ENCODE measurements around the gene ARID2. TPM values are rescaled to one million over a fixed set of nuclear protein-coding genes. Genes with fewer than 3 reads are reported as not detected.

Gene ARID2, protein sequence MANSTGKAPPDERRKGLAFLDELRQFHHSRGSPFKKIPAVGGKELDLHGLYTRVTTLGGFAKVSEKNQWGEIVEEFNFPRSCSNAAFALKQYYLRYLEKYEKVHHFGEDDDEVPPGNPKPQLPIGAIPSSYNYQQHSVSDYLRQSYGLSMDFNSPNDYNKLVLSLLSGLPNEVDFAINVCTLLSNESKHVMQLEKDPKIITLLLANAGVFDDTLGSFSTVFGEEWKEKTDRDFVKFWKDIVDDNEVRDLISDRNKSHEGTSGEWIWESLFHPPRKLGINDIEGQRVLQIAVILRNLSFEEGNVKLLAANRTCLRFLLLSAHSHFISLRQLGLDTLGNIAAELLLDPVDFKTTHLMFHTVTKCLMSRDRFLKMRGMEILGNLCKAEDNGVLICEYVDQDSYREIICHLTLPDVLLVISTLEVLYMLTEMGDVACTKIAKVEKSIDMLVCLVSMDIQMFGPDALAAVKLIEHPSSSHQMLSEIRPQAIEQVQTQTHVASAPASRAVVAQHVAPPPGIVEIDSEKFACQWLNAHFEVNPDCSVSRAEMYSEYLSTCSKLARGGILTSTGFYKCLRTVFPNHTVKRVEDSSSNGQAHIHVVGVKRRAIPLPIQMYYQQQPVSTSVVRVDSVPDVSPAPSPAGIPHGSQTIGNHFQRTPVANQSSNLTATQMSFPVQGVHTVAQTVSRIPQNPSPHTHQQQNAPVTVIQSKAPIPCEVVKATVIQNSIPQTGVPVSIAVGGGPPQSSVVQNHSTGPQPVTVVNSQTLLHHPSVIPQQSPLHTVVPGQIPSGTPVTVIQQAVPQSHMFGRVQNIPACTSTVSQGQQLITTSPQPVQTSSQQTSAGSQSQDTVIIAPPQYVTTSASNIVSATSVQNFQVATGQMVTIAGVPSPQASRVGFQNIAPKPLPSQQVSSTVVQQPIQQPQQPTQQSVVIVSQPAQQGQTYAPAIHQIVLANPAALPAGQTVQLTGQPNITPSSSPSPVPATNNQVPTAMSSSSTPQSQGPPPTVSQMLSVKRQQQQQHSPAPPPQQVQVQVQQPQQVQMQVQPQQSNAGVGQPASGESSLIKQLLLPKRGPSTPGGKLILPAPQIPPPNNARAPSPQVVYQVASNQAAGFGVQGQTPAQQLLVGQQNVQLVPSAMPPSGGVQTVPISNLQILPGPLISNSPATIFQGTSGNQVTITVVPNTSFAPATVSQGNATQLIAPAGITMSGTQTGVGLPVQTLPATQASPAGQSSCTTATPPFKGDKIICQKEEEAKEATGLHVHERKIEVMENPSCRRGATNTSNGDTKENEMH (N-terminal part only)
- 7.5 to 10.3 TPM (median 9.3 TPM) in 5 replicates for total RNA-seq (2022; extraction: Qiagen RNA extraction)

DNA sequence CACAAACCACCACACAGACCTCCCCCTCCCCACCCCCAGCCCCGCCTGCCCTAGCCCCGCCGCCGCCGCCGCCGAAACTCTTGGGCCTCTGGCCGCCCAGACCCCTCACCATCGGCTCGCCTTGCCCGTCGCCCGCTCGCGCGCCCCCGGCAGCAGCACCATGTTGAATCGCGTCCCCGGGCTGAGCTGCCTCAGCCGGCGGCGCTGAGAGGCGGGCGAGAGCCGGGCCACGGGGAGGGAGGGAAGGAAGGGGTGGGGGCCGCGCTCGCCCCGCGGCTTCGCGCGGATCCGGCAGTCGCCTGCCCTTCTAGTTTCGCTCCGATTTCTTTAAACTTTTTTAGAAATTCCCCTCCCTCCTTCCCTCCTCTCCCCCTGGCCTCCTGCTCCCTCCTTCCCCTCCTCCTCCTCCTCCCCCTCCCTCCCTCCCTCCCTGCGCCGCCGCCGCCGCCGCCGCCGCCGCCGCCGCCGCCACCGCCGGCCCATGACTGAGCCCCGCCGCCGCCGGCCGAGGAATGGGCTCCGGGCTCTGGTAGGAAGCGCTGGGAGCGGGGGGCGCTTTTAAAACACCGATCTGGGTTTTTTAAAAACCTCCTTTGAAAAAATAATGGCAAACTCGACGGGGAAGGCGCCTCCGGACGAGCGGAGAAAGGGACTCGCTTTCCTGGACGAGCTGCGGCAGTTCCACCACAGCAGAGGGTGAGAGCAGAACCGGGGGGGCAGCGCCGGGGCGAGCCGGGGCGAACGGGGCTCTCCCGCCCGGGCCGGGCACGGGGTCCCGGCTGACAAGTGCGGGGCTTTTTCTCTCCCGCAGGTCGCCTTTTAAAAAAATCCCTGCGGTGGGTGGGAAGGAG is at the start of gene ARID2:
Gene ARID2, plus strand, starts transcription at position 474 of the 851 bp plus-strand sequence. Its CDS starts 131 bp downstream, at position 605.

